K562 (cell line): ENCODE results near the gene PDE6C. TPM values are rescaled to one million over a fixed set of nuclear protein-coding genes. Genes with fewer than 3 reads are reported as not detected.

ENCODE experiments used
- CREB3 ChIP-seq: fragments of 450-650 bp; conservative IDR thresholded peaks from 2 replicates; pipeline ENCODE4 v1.6.1; 2016; ENCODE audit warnings: missing genetic modification characterization, low read depth, mild to moderate bottlenecking, missing compliant biosample characterization, moderate library complexity
- FUS ChIP-seq: fragments of 200-400 bp; formaldehyde crosslinking; optimal IDR thresholded peaks from 2 replicates; pipeline ENCODE3; 2017; ENCODE audit warnings: low read depth, low read length
- HEY1 ChIP-seq: fragments of 250-450 bp; sonication (Bioruptor Pico); IDR thresholded peaks from 2 replicates; pipeline ENCODE4 v1.5.0; 2020; ENCODE audit warnings: mild to moderate bottlenecking, moderate library complexity, borderline replicate concordance
- MECOM ChIP-seq: fragments of 250-450 bp; sonication (Bioruptor Pico); IDR thresholded peaks from 2 replicates; pipeline ENCODE4 v1.8.0; 2022; ENCODE audit warnings: inconsistent platforms
- NBN ChIP-seq: fragments of 450-650 bp; IDR thresholded peaks from 2 replicates; pipeline ENCODE4 v1.6.1; 2016; ENCODE audit warnings: low read depth, mild to moderate bottlenecking
- POLR2G ChIP-seq: fragments of 200-400 bp; formaldehyde crosslinking; IDR thresholded peaks from 2 replicates; pipeline ENCODE4 v1.6.1; 2017; ENCODE audit warnings: low read depth, mild to moderate bottlenecking, antibody characterized with exemption, low read length, moderate library complexity
- TBL1XR1 ChIP-seq, 2 experiments: IDR thresholded peaks; 2 replicates each; pipeline ENCODE4 v1.6.1; 2012; ENCODE audit warnings: improper control_type of control experiment in 2 of 2, low read length in 2 of 2, mild to moderate bottlenecking in 1 of 2
- TCF3 ChIP-seq: sonication (generic); formaldehyde crosslinking; IDR thresholded peaks from 2 replicates; pipeline ENCODE4 v1.4.0; 2020; ENCODE audit warnings: mild to moderate bottlenecking, missing genetic modification reagents
- ZBTB17 ChIP-seq: fragments of 450-650 bp; formaldehyde crosslinking; IDR thresholded peaks from 2 replicates; pipeline ENCODE4 v1.4.0; 2020; ENCODE audit warnings: mild to moderate bottlenecking
- ZNF134 ChIP-seq: fragments of 250-450 bp; sonication (Bioruptor Pico); conservative IDR thresholded peaks from 2 replicates; pipeline ENCODE4 v1.4.0; 2020
- ZNF184 ChIP-seq: sonication (generic); formaldehyde crosslinking; IDR thresholded peaks from 2 replicates; pipeline ENCODE4 v1.5.0; 2020; ENCODE audit warnings: missing genetic modification reagents
- ZNF23 ChIP-seq: fragments of 250-450 bp; sonication (Bioruptor Pico); IDR thresholded peaks from 2 replicates; pipeline ENCODE4 v1.4.0; 2020; ENCODE audit warnings: mild to moderate bottlenecking
- ZNF263 ChIP-seq: sonication (generic); formaldehyde crosslinking; IDR thresholded peaks from 2 replicates; pipeline ENCODE4 v1.8.0; 2022; ENCODE audit warnings: mild to moderate bottlenecking, missing genetic modification reagents, borderline replicate concordance
- polyA plus RNA-seq, 8 experiments: library from polyadenylated mRNA; depleted of rRNA in 4 of 8; stranded (reverse) in 5 of 8; unstranded in 3 of 8; fragments of >200 nt; fragmentation: Nextera tagmentation in 2 of 8; fragmentation: Illumina TruSeq in 1 of 8; extraction: Ambion mirVana in 2 of 8; extraction: Trizol in 1 of 8; gene quantifications; 2 replicates each; pipeline versions ENCODE4 v1.2.1 to v1.2.3, GENCODE V29; 2011 to 2014; ENCODE audit warnings: inconsistent platforms in 1 of 8, missing spikeins in 1 of 8
- total RNA-seq, 7 experiments: library from RNA; depleted of rRNA in 6 of 7; stranded (reverse); fragments of >200 nt in 6 of 7; fragmentation: Illumina TruSeq in 2 of 7; extraction: Trizol in 2 of 7; gene quantifications; 2 replicates each; pipeline versions ENCODE4 v1.2.1 to v1.2.3, GENCODE V29; 2011 to 2021; ENCODE audit warnings: low replicate concordance in 1 of 7
- TF ChIP-seq, protein P1 (sequence below), 2 experiments: fragments of 150-350 bp in 1 of 2; IDR thresholded peaks; 2 replicates each; pipeline ENCODE4 v1.6.1; 2012 to 2016; ENCODE audit warnings: low read depth in 2 of 2, low read length in 2 of 2, mild to moderate bottlenecking in 1 of 2, moderate library complexity in 1 of 2
- TF ChIP-seq, protein P2 (sequence below): fragments of 450-650 bp; IDR thresholded peaks from 2 replicates; pipeline ENCODE4 v1.6.1; 2016; ENCODE audit warnings: missing biosample characterization, missing genetic modification characterization
- TF ChIP-seq, protein P3 (sequence below): fragments of 250-450 bp; sonication (Bioruptor Pico); IDR thresholded peaks from 2 replicates; pipeline ENCODE4 v1.8.0; 2022; ENCODE audit warnings: moderate library complexity, mild to moderate bottlenecking, inconsistent platforms

The PDE6C gene
- total and polyA plus RNA-seq, 9 of the 15 experiments (the other 6 are each of a cell fraction or from before 2014, with no cell fraction given): not detected

- TF ChIP-seq, protein P1, sequence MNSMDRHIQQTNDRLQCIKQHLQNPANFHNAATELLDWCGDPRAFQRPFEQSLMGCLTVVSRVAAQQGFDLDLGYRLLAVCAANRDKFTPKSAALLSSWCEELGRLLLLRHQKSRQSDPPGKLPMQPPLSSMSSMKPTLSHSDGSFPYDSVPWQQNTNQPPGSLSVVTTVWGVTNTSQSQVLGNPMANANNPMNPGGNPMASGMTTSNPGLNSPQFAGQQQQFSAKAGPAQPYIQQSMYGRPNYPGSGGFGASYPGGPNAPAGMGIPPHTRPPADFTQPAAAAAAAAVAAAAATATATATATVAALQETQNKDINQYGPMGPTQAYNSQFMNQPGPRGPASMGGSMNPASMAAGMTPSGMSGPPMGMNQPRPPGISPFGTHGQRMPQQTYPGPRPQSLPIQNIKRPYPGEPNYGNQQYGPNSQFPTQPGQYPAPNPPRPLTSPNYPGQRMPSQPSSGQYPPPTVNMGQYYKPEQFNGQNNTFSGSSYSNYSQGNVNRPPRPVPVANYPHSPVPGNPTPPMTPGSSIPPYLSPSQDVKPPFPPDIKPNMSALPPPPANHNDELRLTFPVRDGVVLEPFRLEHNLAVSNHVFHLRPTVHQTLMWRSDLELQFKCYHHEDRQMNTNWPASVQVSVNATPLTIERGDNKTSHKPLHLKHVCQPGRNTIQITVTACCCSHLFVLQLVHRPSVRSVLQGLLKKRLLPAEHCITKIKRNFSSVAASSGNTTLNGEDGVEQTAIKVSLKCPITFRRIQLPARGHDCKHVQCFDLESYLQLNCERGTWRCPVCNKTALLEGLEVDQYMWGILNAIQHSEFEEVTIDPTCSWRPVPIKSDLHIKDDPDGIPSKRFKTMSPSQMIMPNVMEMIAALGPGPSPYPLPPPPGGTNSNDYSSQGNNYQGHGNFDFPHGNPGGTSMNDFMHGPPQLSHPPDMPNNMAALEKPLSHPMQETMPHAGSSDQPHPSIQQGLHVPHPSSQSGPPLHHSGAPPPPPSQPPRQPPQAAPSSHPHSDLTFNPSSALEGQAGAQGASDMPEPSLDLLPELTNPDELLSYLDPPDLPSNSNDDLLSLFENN (IDR thresholded peaks at IDR 0.05; ENCODE audit: low read depth in 2 of 2, low read length in 2 of 2): peak in 1 of 2 experiments; percentile 70; a peak in 1 of 4 replicates
- TF ChIP-seq TCF3 (CRISPR knock-in tag) (no peak), ZNF23 (CRISPR knock-in tag) (no peak), FUS (no peak), NBN (peak; percentile 58; the same call in 1 of the 2 replicates), ZNF134 (no peak), CREB3 (no peak), ZNF263 (CRISPR knock-in tag) (no peak), HEY1 (CRISPR knock-in tag) (no peak), MECOM (CRISPR knock-in tag) (no peak), ZBTB17 (CRISPR knock-in tag) (no peak), POLR2G (peak; percentile 82), TBL1XR1 (IDR thresholded peaks at IDR 0.05; ENCODE audit: low read length in 2 of 2) (peak; percentile 47 to 63; a peak in 1 of 4 replicates), ZNF184 (CRISPR knock-in tag) (no peak)
- TF ChIP-seq, protein P2, sequence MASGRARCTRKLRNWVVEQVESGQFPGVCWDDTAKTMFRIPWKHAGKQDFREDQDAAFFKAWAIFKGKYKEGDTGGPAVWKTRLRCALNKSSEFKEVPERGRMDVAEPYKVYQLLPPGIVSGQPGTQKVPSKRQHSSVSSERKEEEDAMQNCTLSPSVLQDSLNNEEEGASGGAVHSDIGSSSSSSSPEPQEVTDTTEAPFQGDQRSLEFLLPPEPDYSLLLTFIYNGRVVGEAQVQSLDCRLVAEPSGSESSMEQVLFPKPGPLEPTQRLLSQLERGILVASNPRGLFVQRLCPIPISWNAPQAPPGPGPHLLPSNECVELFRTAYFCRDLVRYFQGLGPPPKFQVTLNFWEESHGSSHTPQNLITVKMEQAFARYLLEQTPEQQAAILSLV (tag): no peak
- TF ChIP-seq, protein P3, sequence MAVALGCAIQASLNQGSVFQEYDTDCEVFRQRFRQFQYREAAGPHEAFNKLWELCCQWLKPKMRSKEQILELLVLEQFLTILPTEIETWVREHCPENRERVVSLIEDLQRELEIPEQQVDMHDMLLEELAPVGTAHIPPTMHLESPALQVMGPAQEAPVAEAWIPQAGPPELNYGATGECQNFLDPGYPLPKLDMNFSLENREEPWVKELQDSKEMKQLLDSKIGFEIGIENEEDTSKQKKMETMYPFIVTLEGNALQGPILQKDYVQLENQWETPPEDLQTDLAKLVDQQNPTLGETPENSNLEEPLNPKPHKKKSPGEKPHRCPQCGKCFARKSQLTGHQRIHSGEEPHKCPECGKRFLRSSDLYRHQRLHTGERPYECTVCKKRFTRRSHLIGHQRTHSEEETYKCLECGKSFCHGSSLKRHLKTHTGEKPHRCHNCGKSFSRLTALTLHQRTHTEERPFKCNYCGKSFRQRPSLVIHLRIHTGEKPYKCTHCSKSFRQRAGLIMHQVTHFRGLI (CRISPR knock-in tag): no peak
Observed at GRCh38 chr10:93702210-93703001, 90.1 kb downstream of the PDE6C start, which contains the start of gene FRA10AC1 (continued).
